NCI-H748 (cell line): ENCODE data around the gene GATA3.
"Not testable (repeated sequence)": the region's sequence is repeated elsewhere in the genome, so short reads cannot be mapped to it uniquely, and the experiment has no call there.

ENCODE experiments used
- DNase-seq: peaks from one replicate; lab custom pipeline; 2025; ENCODE audit not compliant: unreplicated experiment; lab: John Stamatoyannopoulos, UW

GATA3 gene

DNA sequence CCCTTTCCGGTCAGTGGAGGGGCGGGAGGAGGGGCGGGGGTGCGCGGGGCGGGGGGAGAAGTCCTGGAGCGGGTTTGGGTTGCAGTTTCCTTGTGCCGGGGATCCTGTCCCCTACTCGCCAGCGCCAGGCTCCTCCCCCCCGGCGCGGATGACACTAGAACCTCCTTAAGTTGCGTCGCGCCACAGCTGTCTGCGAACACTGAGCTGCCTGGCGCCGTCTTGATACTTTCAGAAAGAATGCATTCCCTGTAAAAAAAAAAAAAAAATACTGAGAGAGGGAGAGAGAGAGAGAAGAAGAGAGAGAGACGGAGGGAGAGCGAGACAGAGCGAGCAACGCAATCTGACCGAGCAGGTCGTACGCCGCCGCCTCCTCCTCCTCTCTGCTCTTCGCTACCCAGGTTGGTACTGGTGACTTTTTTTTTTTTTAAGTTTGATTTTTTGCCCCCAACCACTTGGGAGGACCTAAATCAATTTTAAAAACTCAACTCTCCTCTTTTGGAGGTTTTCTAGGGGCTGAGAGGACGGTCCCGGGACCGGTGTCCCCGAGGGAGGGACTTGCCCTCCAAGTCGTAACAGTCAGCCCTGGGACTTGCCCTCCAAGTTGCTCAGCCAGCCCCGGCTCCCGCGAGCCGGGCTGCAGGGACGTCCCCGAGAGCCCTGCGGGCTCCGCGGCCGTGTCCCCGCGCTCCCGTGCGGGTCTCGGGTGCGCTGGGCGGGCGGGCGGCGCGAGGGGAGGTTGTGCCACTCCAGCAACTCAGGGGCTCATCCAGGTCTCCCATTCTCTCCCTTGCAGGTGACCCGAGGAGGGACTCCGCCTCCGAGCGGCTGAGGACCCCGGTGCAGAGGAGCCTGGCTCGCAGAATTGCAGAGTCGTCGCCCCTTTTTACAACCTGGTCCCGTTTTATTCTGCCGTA, at the start of gene GATA3:
GATA3 (plus strand) TSS at position 195 of the 914 bp plus-strand sequence. CDS start 968 bp downstream, outside the sequence.
- peak; percentile 4 for DNase-seq

DNA sequence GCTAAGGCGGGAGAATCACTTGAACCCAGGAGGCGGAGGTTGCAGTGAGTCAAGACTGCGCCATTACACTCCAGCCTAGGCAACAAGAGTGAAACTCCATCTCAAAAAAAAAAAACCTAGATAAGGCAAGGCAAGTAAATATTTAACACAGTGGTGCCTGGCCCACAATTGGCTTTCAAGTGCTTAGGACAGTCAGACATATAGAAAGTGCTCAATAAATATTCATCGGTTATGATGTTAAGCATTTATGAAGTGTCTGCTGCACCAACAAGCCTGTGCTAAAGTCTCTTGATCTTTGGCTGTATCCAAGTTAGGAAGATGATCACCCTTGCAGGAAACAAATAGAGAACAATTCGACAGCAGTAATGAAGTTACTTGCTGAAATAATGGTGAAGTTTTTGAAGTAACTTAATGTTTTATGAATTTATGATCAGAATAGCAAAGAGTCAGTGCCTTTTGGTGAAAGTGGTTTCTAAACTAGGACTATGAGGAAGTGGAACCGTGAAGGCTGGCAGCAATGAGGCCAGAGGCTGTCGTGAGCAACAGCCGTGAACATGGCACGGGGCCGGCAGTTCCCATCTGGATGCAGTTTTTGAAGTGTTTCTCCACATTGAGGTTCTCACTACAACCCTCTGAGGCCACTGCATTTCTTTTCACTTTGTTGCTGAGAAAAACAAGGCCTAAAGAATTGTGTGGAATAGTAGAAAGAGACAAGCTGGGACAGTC, 48.1 kb upstream of the GATA3 start:
- no peak for DNase-seq

DNA sequence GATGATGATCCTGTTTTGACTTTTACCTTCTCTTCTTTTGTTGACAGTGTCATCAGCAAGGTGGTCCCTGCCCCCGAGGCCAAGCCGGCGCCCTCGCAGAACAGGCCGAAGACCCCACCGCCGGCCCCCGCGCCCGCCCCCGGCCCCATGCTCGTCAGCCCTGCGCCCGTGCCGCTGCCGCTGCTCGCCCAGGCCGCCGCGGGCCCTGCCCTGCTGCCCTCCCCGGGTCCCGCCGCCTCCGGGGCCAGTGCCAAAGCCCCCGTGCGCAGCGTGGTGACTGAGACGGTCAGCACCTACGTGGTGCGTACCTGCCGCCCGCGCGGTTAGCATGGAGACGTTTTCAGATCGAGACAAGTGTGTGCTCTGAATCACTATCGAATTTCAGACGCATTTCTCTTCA, 45.5 kb upstream of the GATA3 start:
- no peak for DNase-seq

DNA sequence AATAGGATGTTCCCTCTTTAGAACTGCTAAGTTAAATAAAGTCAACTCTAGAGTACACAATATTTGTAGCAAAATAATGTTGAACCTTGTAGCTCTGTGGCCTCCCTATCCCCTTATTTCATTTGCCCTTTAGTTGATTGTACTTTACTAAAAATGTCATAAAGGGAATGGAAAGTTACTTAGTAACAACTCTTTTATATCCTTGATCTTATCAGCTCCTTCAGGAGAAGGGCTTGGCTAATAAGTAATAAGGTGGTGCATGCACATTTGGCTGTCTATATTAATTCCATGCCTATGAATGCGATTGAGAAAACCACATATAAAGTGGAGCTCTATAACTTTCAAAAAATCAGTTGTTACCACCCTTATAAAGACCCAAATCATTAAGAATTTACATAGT, 41.5 kb upstream of the GATA3 start:
- DNase-seq = no peak

DNA sequence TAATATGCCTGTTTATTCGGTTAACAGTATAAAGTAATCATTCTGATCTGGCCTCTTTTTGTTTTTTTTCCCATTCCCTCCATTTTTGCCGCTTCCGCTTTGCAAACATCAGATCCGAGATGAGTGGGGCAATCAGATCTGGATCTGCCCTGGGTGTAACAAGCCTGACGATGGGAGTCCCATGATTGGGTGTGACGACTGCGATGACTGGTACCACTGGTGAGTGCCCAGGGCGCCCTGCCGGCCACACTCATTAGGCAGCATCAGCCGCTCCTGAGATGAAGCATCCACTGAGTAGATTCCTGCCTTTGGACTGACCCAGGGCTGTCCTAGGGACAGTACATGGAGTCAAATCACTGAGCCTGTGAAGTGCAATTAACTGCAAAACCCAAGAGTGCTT, 40.9 kb upstream of the GATA3 start:
- no peak for DNase-seq

DNA sequence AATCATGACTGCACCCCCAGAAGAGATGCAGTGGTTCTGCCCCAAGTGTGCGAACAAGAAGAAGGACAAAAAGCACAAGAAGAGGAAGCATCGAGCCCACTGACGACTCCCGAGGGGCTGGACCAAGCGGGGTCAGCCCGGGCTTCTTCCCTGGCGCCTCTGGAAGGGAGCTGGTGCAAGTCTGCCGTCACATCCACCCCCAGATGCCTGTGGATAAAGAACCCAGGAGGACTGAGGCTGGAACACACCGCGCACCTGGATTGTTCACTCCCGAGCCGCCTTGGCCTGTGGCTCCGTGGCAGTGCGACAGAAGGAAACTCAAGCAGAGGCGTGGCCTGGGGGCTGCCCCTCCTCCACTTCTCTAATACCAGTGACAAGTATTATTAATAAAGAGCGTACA, 39.8 kb upstream of the GATA3 start:
- no peak for DNase-seq

DNA sequence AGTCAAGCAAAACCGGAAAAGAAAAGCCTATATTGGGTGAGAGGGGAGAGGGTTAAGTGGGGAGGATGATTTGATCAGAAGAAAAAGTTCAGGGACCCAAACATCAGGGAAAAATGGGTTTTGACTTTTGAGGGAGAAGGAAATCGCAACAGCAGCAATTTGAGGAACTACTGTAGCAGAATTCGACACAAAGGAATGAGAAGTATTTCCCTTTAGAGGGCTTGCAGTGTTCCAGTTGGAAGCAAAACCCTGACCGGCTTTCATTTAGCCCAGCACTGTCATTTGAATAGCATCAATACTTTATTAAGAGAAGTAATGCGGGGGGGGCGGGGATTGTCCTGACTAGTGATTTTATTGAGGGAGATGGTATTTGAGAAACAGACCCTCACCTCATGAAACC, 37.2 kb upstream of the GATA3 start:
- no peak for DNase-seq

DNA sequence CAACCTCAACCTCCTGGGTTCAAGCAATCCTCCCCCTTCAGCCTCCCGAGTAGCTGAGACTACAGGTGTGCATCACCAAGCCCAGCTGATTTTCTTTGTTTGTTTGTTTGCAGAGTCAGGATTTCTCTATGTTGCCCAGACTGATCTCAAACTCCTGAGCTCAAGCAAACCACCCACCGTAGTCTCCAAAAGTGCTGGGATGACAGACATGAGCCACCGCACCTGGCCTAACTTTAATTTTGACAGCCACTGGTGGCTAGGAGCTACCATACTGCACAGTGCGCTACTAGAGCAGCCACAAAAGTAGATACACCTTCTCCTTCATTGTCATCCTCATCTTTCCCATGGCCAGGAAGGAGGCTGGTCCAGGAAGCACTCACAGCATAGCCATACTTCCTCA, 31.2 kb upstream of the GATA3 start:
- no peak for DNase-seq

DNA sequence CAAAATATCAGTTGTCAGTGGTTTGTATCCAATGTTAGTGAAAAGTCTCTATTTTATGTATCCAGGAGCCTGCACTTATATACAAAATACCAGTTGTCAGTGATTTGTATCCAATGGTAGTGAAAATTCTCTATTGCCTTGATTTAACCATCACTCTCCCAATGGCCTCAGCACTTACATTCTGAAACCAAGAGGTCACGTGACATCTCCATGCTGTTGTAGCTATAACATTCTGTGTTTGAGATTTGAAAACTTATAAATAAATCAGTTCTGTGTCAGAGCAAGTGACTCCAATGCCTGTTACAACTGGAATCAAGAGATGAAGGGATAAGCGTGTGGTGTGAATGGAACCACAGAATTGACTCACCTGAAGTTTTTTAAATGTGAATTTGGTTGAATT, 30.6 kb upstream of the GATA3 start:
- no peak for DNase-seq

DNA sequence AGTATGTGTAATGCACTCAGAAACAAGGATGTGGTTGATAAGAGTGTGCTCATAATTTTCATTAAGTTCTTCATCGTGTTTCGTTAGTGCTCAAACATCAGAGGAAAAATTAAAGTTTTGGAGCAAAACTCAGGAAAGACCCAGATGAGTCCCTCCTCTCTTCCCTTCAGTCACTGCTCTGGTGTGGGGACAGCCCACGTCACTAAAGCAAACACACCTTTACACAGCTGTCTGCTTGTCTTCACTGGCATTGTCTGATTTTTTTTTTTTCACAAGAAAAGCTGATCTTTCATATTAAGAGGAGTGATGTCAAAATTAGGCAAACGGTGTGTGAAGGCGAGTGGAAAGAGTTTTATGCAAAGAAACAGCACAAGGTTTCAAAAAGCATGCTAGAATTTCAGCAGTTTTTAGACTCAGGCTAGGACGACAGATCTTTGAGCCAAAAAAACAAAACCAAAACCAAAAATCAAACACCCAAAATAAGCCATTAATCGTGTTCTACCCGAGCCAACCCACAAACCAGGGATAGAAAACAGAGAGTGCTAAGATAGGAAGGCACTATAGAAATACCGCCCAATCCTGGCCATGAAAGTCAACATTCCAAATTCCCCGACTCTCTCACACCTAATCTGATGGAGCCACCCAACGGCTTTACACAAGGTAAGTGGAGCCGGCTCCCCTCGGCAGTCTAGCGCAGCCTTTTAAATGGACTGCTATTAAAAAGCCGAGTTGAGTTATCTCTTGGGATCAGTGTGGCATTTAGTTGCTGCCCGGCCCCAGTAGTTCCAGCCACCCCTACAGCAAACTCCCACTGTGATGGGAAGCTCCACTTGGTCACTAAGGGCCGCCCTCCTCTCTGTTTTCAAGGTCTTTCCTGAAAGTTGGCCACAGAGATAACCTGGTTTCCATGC, 27.9 kb upstream of the GATA3 start:
- DNase-seq = peak; percentile 45

DNA sequence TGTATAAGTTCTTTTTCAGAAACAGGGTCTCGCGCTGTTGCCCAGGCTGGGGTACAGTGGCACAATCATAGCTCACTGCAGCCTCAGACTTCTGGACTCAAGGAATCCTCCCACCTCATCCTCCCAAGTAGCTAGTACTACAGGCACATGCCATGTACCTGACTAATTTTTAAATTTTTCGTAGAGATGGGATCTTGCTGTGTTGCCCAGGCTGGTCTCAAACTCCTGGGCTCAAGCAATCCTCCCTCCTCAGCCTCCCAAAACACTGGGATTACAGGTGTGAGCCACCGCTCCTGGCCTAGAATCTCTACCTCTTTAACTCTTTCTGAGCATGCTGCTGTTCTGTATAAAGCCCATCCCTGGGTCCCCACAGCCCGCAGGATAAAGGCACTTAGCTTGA, 23.3 kb upstream of the GATA3 start:
- DNase-seq = not testable (repeated sequence)

DNA sequence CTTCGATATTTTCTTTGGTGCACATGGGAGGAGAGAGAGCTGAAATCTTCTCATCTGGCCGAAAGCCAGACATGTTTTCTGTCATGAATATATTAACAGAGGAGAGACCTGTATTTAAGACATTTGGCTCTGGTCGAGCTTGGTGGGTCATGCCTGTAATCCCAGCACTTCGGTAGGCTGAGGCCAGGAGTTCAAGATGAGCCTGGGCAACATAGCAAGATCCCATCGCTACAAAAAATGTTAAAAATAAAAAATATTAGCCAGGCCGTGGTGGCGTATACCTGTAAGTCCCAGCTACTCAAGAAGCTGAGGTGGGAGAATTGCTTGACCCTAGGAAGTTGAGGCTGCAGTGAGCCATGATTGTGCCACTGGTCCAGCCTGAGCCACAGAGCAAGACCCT, 21.9 kb upstream of the GATA3 start:
- no peak for DNase-seq

DNA sequence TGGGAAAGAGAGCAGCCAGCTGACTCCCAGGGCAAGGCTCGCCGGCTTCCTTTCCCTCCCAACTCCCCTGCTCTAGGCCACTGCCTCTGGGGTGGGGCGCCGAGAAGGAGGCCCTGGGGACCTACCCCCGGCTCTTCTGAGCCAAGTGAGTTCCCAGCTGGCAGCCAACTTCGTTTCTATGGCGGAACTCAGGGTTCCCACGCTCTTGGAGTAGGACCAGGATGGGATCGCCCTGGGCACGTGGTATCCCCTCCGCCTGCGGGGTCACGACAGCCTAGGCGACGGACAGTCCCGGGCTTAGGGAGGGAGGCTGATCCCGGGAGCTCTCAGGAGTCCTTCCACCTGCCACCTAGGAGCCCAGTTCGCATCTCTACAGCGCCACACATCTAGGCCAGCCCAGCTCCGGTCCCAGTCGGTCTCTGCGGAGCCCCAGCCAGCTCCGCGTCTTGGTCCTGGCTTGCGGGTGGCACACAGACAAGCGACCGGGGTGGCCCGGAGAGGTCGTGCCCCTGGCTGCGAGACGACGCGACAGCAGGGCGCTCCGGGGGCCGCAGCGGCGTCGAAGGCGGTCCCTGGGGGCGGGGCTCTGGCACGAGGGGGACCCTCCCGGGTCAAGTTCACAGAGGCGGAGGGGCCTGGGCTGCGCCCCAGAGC, 20.5 kb upstream of the GATA3 start:
- no peak for DNase-seq

DNA sequence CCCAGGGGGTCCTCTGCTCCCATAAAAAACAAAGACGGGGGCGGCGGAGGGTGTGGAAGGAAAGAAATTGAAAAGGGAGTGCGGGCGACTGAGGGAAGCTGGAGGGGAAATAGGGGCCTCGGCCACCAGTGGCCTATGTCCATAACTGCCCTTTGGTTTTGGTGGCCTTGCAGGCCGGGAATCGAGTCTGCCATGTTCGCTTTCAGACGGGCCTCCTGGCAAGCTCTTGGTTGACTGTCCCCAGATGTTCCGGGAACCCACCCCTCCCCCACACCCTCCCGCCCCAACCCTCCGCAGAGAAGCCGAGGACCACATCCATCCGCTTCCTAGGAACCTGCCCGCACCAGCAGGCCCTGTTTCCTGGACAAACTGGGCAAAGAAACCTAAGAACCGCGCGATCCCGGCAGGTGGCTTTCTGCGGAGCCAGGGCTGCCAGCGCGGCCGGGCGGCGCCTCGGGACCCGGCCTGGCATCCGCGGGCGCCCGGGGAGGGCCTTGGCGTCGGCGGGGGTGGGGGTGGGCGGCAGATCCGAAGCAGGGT, 20.0 kb upstream of the GATA3 start:
- DNase-seq = peak; percentile 19

DNA sequence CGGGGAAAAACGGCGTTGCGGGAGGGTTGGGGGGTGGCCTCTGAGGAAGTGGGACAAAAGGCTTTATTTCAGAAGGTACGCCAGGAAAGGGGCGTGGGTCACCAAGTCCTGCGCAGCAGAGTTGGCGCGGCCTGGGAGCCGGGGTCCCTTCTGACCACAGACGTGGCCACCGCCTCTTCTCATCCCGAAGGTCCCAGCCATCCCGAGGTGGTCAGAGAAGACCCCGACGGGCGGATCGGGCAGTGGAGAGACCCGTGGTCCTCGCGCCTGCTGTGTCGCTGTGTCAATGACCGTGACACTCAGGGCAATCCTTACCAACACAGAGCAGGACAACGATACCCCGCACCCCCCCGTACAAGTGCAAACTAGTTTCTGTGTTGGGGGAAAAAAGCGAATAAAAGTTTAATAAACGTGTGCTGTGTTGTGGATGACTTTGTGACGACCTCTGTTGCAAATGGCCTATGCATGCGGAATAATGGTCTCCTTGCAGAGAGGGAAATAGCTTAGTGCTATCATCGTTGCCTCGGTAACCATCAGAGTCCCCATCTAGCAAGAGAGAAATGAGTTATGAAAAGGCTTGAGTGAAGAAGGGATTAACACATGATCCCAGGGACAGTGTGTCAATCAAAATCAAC, 19.4 kb upstream of the GATA3 start:
- DNase-seq = peak; percentile 70

DNA sequence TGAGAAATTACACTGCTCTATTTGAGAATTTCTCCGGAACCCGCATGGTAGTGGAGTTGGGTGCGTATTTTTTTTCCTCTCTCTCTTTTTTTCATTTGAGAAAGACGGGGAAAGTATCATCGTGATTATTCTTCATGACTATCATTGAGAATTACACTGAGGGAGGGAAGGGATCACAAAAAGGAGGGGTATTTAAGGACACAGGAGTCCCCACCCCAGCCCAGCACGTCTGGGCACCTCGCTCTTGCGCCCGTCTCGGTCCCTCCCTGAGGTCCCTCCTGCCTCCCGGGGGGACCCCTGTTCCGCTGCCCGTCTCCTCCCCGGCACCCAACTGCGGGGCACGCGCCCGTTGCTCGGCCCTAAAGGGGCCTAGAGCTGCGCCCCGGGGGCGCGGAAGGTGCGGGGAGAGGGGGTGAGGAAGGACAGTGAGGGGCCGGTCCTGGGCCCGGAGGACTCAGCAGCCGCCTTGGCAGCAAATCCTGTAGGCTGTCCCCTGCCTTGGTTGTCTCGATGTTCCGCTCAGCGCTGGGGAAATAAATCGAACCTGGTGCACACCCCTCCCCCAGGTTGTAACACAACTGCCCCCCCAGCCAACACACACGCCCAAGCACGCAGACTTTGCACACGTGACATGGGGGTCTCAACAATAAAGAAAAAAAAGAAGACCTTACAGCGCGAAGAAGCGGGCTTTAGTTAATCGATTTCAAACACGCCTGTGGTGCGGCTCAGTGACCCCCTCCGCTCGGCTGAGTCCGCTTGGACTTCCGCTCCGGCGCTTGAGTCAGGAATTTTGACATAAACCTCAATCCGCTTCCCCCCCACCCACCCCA, 18.6 kb upstream of the GATA3 start:
- peak; percentile 10 for DNase-seq

DNA sequence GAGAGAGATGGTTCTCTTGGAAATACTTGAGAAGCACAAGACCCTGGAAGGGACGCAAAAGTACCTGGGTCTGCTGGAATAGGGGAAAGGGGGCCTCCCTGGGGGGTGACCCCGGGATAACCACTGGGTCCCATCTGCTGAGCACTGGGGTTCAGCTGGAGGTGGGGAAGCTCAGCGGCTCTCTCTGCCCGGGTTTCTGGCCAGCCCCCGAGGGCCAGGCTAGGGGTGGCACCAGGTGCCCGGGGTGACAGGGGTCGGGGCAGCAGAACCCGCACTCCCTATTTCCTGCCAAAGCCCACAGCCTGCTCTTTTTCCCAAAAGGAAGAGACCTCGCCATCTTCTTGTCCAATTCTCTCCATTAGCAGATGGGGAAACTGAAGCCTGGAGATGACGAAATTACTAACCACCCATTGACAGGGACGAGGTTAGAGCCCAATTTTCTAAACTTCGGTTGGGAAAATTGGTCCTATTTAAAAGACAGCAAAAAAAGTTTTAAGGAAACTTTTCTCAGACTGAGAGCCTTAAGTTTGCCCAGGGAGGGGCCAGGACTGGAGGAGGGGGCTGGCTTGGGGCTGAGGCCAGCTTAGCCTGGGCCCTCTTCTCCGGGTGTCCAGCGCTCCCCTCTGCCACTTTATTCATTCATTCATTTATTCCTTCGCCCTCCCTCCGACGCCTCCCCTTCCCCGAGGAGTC, 17.8 kb upstream of the GATA3 start:
- no peak for DNase-seq

DNA sequence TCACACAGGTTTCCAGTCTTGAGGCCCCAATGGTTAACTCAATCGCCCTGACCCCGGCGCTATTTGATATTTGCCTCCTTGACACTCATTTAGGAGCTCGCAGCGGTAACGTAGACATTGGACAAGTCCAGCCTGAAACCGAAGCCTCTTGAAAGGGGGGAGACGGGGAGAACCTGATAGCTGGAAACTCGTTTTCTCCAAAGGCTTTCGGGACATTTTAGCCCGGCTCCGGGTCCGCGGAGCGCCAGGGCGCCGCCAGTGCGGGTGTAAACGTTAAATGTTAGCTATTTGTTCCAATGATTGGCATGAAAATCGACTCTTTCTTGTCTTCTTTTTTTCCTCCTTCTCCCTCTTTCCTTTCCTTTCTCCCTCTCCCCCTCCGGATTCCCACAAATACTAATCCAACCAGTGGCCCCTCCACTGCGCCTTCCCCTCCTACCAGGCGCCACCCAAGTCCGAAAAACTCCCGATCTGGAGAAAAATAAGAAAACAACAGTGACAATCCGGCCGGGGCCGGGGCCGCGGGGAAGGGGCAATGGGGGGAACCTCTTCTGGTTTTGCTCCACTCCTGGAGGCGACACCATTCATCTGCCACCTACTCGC, 17.2 kb upstream of the GATA3 start:
- no peak for DNase-seq
